Measurements from ENCODE around the gene METTL21C. TPM values are rescaled to one million over a fixed set of nuclear protein-coding genes. Genes with fewer than 3 reads are reported as not detected.

Gene METTL21C
- total RNA-seq, 4 donors from 2014 or later: not detected

GRCh38 chr13:102651892-102652291 lies 43.0 kb downstream of the METTL21C start:
- Histone ChIP-seq H3K4me3 (no peak overlapping the region), H3K9me3 (no peaks in the 10 kb centered on the region), H3K27me3 (no peaks in the 10 kb centered on the region), H3K4me1 (no peaks in the 10 kb centered on the region), H3K36me3 (peaks cover 0 to 58% (median 0%) of the 10 kb centered on the region in 3 donors), H3K27ac (no peak overlapping the region)
- no peak for DNase-seq
- TF ChIP-seq CTCF (IDR thresholded peaks at IDR 0.05) (no peak), POLR2A (IDR thresholded peaks at IDR 0.05) (no peak)

DNA sequence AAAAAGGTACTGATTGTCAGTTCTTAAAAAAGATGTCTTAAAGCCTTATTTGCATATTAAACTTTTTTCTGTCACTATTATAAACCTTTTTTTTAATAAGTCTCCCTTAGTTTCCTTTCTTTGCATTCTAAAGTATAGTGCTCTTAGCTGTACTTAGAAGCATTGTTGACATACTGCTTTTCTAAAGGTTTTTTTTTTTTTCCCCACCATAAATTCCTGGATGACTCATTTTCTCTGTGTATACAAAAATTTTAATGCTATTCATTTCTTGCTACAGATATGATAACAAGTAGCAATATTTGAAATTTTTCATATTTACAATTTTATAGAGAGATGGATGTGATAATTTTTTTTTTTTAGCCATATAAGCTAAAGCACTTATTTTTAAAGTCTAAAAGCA lies 43.5 kb downstream of the METTL21C start:
- H3K9me3 ChIP-seq: no peaks in the 10 kb centered on the region
- no peak overlapping the region for H3K4me3 ChIP-seq
- H3K27ac ChIP-seq: no peak overlapping the region
- DNase-seq: no peak
- TF ChIP-seq POLR2A (IDR thresholded peaks at IDR 0.05): no peak
- H3K27me3 ChIP-seq: no peaks in the 10 kb centered on the region
- no peaks in the 10 kb centered on the region for H3K4me1 ChIP-seq
- peaks cover 0 to 61% (median 0%) of the 10 kb centered on the region in 3 donors for H3K36me3 ChIP-seq

DNA sequence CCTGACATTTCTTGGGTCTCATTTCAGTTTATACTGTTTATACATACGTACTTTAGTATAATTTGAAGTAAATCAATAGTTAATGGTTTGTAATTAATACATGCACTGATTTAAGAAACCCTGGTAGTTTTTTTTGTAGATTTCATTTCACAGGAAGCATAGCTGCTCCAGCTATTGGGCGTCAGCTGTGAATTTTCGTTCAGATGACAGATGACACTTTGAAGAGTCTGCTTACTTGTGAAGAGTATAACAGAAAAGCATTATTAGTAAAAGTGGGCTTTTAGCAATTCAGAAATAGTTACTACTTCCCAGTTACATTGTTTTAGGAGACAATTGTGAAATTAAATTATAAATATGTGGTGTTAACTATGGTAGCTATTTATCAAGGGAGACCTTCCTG lies 44.4 kb downstream of the METTL21C start:
- Histone ChIP-seq H3K36me3 (peaks cover 0 to 71% (median 3%) of the 10 kb centered on the region in 3 donors), H3K27ac (no peak overlapping the region), H3K4me3 (no peak overlapping the region), H3K9me3 (no peaks in the 10 kb centered on the region), H3K27me3 (no peaks in the 10 kb centered on the region), H3K4me1 (no peaks in the 10 kb centered on the region)
- no peak for DNase-seq
- no peak for TF ChIP-seq CTCF (IDR thresholded peaks at IDR 0.05)
- TF ChIP-seq POLR2A (IDR thresholded peaks at IDR 0.05): no peak

DNA sequence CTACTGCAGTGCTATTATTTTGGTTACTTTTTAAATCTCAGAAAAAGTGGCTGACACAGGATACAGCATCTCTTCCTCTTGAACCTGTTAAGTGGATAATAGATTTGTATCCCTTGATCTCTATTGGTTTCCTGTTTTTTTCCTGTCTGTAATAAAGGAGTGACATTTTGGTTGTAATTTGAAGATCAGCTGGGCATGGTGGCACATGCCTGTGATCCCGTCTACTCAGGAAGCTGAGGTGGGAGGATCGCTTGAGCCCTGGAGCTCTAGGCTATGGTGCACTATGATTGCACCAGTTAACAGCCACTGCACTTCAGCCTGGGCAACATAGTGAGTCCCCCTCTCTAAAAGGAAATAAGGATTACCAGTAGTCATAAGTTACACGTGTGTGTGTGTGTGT lies 46.8 kb downstream of the METTL21C start:
- no peaks in the 10 kb centered on the region for H3K9me3 ChIP-seq
- TF ChIP-seq POLR2A (IDR thresholded peaks at IDR 0.05) (no peak), CTCF (IDR thresholded peaks at IDR 0.05) (no peak)
- no peak overlapping the region for H3K27ac ChIP-seq
- no peak overlapping the region for H3K4me3 ChIP-seq
- H3K27me3 ChIP-seq: no peaks in the 10 kb centered on the region
- no peaks in the 10 kb centered on the region for H3K4me1 ChIP-seq
- H3K36me3 ChIP-seq: peaks cover 0 to 80% (median 3%) of the 10 kb centered on the region in 3 donors
- no peak for DNase-seq

DNA sequence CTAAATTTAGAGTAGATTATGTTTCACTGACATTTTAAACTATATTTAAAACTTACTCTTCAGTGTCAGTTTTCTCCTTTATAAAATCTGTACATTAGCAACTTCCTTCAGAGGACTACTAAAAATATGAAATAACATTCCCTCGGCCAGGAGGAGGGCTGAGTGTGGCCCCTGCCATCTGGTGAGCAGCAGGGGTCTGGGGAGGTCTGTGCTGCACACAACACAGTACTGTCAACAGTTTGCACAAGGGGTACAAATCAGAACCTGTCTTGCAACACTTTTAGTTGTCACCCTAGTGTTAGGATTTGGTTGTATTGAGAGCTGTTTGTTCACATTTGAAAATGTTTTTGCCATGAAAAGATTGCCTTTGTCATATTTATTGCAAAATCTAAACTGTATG lies 49.1 kb downstream of the METTL21C start:
- Histone ChIP-seq H3K36me3 (peaks cover 0 to 87% (median 3%) of the 10 kb centered on the region in 3 donors), H3K27me3 (no peaks in the 10 kb centered on the region), H3K4me1 (no peaks in the 10 kb centered on the region), H3K9me3 (no peaks in the 10 kb centered on the region), H3K27ac (no peak overlapping the region), H3K4me3 (no peak overlapping the region)
- TF ChIP-seq CTCF (IDR thresholded peaks at IDR 0.05): no peak
- no peak for TF ChIP-seq POLR2A (IDR thresholded peaks at IDR 0.05)
- no peak for DNase-seq

- Histone ChIP-seq H3K9me3 (no peaks in the 10 kb centered on the region), H3K27ac (no peak overlapping the region), H3K4me3 (no peak overlapping the region), H3K27me3 (no peaks in the 10 kb centered on the region), H3K36me3 (peaks cover 0 to 81% (median 3%) of the 10 kb centered on the region in 3 donors), H3K4me1 (no peaks in the 10 kb centered on the region)
- TF ChIP-seq CTCF (IDR thresholded peaks at IDR 0.05): no peak
- no peak for TF ChIP-seq POLR2A (IDR thresholded peaks at IDR 0.05)
- no peak for DNase-seq
These were observed 51.2 kb downstream of the METTL21C start for GRCh38 chr13:102643656-102644055.
